Thoracic aorta (tissue), 2 donors: Measurements from ENCODE around the gene YARS1. TPM values are rescaled to one million over a fixed set of nuclear protein-coding genes. Genes with fewer than 3 reads are reported as not detected.

Experiments
- ATAC-seq: fragments of 150-250 bp; one replicate; pipeline ENCODE4 v1.8.0; 2017; ENCODE audit warnings: low read depth; ENCODE audit not compliant: insufficient number of reproducible peaks, low FRiP score
- DNase-seq: peaks from one replicate; pipeline ENCODE4 v3.0.0-alpha.2; 2020; ENCODE audit warnings: low spot score
- H3K27ac ChIP-seq, 2 donors: fragments of 200-600 bp; sonication (generic); 1 replicate in 1 of 2; 2 replicates in 1 of 2; pipeline ENCODE4 v1.5.1; 2016; ENCODE audit warnings: mild to moderate bottlenecking in 2 of 2, moderate library complexity in 2 of 2
- H3K27me3 ChIP-seq: fragments of 200-600 bp; sonication (generic); replicated peaks from 2 replicates; pipeline ENCODE4 v1.6.0; 2016; ENCODE audit warnings: mild to moderate bottlenecking; ENCODE audit not compliant: insufficient read depth
- H3K36me3 ChIP-seq: fragments of 200-600 bp; sonication (generic); one replicate; pipeline ENCODE4 v1.5.1; 2016
- H3K4me1 ChIP-seq, 2 donors: fragments of 200-600 bp; sonication (generic); 1 replicate in 1 of 2; 2 replicates in 1 of 2; pipeline versions ENCODE4 v1.5.1 to v1.6.0; 2016; ENCODE audit warnings: low read depth in 2 of 2, mild to moderate bottlenecking in 1 of 2; ENCODE audit not compliant: control insufficient read depth in 1 of 2
- H3K4me3 ChIP-seq: fragments of 200-600 bp; sonication (generic); 2 replicates; pipeline ENCODE4 v1.5.1; 2016; ENCODE audit warnings: mild to moderate bottlenecking
- H3K9me3 ChIP-seq: fragments of 200-600 bp; sonication (generic); 2 replicates; pipeline ENCODE4 v1.5.1; 2016
- total RNA-seq, 2 donors: library from RNA; depleted of rRNA; stranded (reverse); fragments of >200 nt; gene quantifications; one replicate each; pipeline versions ENCODE4 v1.1.0 to v1.2.3, GENCODE V29; 2016
- TF ChIP-seq, protein P1 (sequence below): fragments of 200-600 bp; sonication (generic); IDR thresholded peaks from one replicate; pipeline ENCODE4 v1.5.1; 2019; ENCODE audit warnings: antibody characterized with exemption

Gene YARS1
- total RNA-seq: 10 to 100 TPM; 62.5 to 74.9 TPM

GRCh38 chr1:32817159-32817814, at the start of gene YARS1, which contains the start of gene S100PBP:
YARS1 (minus strand) TSS chr1:32817358; CDS start chr1:32817244, 114 bp downstream.
S100PBP (plus strand) TSS chr1:32817653; CDS start chr1:32826100, 8,447 bp downstream.
- Histone ChIP-seq H3K4me1 (peaks cover 41 to 67% of the 10 kb centered on the region in 2 donors), H3K4me3 (peak within 1 kb of the TSS; percentile 85), H3K27me3 (no peaks in the 10 kb centered on the region), H3K9me3 (no peaks in the 10 kb centered on the region), H3K36me3 (no peaks in the 10 kb centered on the region), H3K27ac (peak within 1 kb of the TSS; percentile 96 to 98)
- TF ChIP-seq, protein P1, sequence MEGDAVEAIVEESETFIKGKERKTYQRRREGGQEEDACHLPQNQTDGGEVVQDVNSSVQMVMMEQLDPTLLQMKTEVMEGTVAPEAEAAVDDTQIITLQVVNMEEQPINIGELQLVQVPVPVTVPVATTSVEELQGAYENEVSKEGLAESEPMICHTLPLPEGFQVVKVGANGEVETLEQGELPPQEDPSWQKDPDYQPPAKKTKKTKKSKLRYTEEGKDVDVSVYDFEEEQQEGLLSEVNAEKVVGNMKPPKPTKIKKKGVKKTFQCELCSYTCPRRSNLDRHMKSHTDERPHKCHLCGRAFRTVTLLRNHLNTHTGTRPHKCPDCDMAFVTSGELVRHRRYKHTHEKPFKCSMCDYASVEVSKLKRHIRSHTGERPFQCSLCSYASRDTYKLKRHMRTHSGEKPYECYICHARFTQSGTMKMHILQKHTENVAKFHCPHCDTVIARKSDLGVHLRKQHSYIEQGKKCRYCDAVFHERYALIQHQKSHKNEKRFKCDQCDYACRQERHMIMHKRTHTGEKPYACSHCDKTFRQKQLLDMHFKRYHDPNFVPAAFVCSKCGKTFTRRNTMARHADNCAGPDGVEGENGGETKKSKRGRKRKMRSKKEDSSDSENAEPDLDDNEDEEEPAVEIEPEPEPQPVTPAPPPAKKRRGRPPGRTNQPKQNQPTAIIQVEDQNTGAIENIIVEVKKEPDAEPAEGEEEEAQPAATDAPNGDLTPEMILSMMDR: no peak
- DNase-seq (peak; percentile 98), ATAC-seq (peak; percentile 92)

DNA sequence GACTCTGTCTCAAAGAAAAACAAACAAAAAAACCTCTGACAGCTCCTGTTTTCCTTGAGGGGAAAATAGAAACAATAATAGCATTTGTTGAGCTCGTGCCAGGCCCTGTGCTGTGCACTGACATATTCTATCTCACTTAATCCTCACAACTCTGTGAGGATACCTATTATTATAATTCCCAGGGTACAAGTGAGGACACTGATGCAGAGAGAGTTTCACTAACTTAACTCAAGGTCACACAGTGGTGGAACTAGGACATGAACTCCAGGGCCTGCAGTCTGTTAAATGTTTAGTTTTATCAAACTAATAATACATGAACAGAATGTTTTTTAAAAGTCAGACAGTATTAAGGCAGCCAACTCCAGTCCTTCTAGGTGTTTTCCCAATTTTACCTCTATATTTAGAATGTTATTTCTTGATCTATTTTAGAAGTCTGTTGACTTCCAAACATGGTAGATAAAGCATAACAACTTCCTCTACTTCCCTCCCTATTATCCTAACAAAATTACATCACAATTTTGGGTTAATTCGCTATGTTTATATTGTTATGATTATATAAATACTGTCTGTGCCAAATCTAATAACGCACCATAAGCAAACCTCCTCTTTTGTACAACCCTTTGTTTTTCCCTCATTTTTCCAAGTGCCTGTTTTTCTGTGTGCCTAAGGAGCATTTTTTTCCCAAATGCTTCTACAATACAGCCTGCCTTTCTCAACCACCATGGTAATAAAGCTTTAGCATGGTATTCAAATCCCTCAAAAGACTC, 48.7 kb upstream of the YARS1 start:
- Histone ChIP-seq H3K4me3 (peak overlapping the region; percentile 27), H3K4me1 (peaks cover 43 to 86% of the 10 kb centered on the region in 2 donors), H3K27ac (peak overlapping the region; percentile 72 to 89), H3K27me3 (no peaks in the 10 kb centered on the region), H3K9me3 (no peaks in the 10 kb centered on the region), H3K36me3 (no peaks in the 10 kb centered on the region)
- TF ChIP-seq, protein P1: peak; percentile 13
- no peak for DNase-seq
- ATAC-seq: no peak

DNA sequence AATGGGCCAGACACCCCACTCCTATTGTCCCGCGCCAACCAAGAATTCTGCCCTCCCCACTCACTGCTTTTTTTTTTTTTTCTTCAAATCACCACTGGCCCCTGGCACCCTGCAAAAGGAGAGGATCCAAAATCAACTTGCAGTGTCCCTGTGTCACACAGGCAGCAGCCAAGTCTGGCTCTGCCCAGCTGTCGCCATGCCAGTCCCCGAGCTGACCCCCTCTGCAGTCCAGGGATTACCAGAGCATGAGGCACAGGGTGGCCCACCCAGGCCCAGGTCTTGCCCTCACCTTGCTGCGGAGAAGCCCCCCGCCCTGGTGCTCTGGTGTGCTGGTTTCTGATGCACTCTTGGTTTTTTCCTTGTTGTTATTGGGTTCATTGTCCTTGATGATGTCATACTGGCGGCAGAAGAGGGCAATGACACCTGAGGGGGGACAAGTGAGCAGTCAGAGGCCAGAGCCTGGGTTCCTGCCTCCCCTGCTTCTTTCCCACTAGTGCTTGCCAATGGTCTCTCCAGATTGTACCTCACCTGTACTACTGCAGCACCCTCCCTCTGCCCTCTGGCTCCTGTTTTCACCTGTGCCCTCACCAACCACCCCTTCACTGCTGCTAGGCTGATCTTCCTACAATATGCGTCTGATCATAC, 47.3 kb upstream of the YARS1 start:
- Histone ChIP-seq H3K36me3 (no peaks in the 10 kb centered on the region), H3K27ac (peak overlapping the region; percentile 72 to 89), H3K4me1 (peaks cover 41 to 87% of the 10 kb centered on the region in 2 donors), H3K4me3 (no peak overlapping the region), H3K9me3 (no peaks in the 10 kb centered on the region), H3K27me3 (no peaks in the 10 kb centered on the region)
- TF ChIP-seq, protein P1: no peak
- ATAC-seq (no peak), DNase-seq (no peak)

- Histone ChIP-seq H3K27ac (peak overlapping the region; percentile 62 to 72), H3K27me3 (no peaks in the 10 kb centered on the region), H3K4me1 (peaks cover 41 to 81% of the 10 kb centered on the region in 2 donors), H3K9me3 (no peaks in the 10 kb centered on the region), H3K4me3 (no peak overlapping the region), H3K36me3 (no peaks in the 10 kb centered on the region)
- no peak for ATAC-seq
- no peak for DNase-seq
- TF ChIP-seq, protein P1: no peak
Measured at GRCh38 chr1:32863881-32864245, 46.7 kb upstream of the YARS1 start.
